ENCODE results near the gene PAQR8.
"Not testable (repeated sequence)": the region's sequence is repeated elsewhere in the genome, so short reads cannot be mapped to it uniquely, and the experiment has no call there.

PAQR8 gene

GRCh38 chr6:52410979-52411378 lies 49.0 kb downstream of the PAQR8 start:
- no peak for DNase-seq (ENCODE audit: low spot score)

DNA sequence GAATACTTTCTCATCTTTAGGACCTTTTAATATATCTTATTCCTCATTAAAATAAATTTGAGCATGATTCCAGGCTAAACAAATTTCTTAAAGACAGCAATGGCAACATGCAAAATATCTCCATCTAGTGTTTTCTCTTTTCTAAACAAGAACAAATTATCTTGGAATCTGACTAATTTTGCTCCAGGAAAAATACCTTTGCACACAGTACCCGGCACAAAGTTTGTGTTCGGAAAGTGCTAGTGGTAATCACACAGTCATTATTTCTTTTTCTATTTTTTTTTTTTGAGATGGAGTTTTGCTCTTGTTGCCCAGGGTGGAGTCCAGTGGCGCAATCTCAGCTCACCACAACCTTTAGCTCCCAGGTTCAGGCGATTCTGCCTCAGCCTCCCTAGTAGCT lies 50.0 kb downstream of the PAQR8 start:
- no peak for DNase-seq (ENCODE audit: low spot score)

- DNase-seq (ENCODE audit: low spot score): no peak
These were observed 53.4 kb downstream of the PAQR8 start for GRCh38 chr6:52415333-52415732.

DNA sequence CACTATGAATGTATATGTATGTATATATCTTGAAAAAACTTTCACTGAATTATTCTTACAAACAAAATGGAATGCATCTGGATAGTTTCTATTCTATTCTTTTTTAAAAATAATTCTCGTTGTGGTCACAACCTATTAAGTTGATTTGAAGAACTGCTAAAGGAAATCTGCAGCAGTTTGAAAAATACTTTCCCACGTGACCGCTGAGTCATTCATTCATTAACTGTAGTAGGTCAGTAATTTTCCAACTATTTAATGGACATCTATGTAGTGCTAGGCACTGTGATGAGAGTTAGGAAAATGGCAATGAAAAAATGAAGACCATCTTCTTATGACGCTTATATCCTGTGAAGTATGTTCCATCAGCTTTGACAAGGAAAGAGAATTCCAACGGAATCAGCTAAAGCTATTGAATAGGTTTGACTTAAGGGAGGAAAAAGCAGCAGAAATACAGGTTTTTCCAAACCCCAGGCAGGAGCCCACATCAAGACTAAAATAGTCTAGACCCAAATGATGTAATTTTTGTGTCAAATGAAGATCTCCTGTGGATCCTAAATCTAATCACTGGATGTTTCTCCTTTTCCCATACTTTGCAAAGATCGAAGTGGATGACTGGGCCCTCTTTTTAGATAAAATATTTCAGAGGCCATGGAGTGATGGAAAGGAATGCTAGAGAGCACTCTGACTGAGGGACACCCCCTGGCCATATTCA lies 54.1 kb downstream of the PAQR8 start:
- no peak for DNase-seq (ENCODE audit: low spot score)

DNA sequence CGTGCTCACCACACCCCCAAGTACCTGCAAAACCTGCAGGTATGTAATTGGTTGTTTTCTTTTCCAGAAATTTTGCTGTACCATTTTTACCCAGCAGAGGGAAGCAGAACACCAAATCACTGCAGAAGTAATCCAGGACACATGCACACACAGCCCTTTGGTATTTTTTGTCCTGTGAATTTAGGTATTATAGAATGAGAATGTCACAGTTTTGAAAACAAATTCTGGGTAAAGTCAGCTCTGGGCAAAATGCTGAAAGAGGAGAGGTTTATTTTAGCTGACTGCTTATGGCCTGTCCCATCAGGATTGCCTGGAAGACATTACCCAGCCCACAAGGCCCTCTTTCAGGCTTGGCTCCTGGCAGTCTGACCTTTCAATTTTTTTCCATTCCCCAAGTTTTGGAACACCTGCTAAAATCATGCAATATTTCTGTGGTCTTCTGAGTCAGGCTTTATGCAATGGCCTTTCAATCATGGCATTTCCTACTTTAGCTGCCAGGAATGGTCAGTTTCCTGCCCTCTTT lies 54.7 kb downstream of the PAQR8 start:
- peak; percentile 49 for DNase-seq (ENCODE audit: low spot score)

DNA sequence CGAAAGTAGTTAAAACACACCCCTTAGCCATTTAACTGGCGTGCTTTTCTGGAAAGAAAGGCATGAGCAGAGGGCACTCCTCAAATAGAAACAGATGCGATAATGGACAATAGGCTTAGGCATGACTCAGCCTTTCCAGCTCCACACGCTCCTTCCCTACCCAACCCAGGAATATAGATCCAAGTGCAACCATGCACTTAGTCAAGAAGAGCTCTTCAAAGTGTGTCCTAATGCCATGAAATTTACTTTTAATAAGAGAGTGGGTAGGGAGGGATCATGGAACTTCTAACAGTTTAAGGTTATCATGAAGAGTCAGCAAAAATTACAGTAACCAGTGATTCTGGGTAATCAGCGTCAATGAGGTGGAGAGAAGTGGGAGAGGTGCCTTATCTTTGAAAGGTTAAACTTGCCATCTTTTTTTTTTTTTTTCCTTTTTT lies 55.7 kb downstream of the PAQR8 start:
- DNase-seq (ENCODE audit: low spot score): no peak

GRCh38 chr6:52418606-52419005 lies 56.7 kb downstream of the PAQR8 start:
- no peak for DNase-seq (ENCODE audit: low spot score)

DNA sequence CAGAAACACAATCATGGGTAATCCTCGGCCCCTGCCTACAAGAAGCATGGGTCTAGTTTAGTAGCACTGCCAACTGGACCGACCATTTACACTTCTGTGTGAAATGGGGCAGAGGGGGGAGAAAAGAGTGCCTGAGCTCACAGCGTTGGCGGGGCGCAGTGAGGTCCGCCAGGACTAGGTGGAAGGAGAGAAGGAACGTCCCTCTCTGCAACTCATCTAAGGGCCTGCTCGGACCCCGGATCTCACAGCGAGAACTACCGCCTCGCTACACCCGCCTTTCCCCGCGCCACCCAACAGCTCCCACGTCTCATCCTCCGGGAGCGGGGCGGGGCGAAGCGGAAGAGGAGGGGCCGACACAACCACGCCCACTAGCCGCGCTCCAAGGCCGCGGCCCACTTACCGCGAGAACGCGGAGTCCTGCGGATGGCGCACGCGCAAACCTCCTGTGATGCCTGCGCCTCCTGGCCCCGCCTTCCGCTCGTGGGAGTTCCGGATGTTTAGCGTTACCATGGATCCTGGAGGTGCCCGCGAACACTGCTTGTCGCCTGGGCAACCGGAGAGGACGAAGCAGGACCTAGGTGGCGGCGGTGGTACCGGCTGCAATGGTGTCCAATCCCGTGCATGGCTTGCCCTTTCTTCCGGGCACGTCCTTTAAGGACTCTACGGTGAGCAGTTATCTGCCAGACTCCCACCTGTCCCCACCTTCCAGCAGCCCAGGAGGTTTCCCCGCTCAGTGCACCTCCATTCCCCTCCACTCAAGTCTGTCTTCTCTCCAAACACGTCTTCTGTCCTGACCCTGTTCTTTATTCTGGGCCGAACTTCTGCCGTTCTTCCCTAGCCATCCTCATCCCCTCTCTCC lies 58.1 kb downstream of the PAQR8 start, which contains the start of gene EFHC1:
Gene EFHC1, plus strand, starts transcription at position 534 of the 859 bp plus-strand sequence. Its CDS starts 69 bp downstream, at position 603.
- peak; percentile 99 for DNase-seq (ENCODE audit: low spot score)

- DNase-seq (ENCODE audit: low spot score): peak; percentile 64
These were observed 58.9 kb downstream of the PAQR8 start for GRCh38 chr6:52420668-52421358.

GRCh38 chr6:52422156-52422555 lies 60.2 kb downstream of the PAQR8 start:
- no peak for DNase-seq (ENCODE audit: low spot score)

DNA sequence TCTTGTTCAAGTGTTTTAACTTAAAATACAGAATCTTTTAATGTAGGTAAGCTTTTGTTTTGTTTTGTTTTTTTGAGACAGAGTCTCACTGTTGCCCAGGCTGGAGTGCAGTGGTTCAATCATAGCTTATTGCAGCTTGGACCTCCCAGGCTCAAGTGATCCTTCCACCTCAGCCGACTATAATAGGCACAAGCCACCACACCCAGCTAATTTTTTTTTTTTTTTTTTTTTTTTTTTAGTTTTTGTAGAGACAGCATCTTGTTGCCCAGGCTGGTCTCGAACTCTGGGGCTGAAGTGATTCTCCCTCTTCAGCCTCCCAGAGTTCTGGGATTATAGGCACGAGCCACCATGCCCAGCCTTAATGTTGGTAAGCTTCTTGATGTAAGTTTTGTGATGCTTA lies 61.5 kb downstream of the PAQR8 start:
- DNase-seq (ENCODE audit: low spot score): no peak

GRCh38 chr6:52423971-52424381 lies 62.0 kb downstream of the PAQR8 start:
- DNase-seq (ENCODE audit: low spot score): no peak

DNA sequence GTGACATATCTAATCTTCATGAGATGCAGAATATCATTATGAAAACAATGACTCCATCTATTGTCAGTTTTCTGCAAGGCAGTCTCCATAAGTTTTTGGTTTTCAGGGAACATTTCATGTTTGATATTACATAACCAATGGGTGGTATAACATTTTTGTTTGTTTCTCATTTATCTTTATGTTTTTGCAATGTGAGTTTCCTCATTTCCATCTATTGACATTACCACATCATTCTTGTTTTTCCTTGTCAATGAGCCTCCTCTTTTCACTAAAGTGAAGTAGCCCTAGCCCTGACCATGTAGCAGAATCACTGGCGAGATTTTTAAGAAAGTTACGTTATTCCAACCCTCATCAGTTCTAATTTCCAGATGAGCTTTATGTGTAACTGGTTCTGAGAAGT lies 62.6 kb downstream of the PAQR8 start:
- no peak for DNase-seq (ENCODE audit: low spot score)

DNA sequence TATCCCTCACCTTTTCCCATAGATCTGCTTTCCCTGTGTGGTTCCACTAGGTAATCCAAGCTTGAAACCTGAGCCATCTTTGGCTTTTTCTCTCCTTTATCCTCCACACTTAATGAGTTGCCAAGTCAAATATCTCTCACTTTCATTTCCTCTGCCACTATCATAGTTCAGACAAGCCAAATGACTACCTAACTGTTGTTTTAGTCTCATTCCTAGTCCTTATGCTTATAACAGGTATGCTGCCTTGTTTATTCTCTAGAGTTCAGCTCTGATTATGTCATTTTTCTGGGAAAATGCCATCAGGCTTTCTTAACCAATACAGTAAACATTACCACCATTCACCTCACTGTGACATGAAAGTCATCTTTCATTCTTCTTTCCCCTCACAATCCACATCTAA lies 64.7 kb downstream of the PAQR8 start:
- no peak for DNase-seq (ENCODE audit: low spot score)

- not testable (repeated sequence) for DNase-seq (ENCODE audit: low spot score)
These were observed 71.3 kb downstream of the PAQR8 start for GRCh38 chr6:52433294-52433693.

- DNase-seq (ENCODE audit: low spot score): no peak
These were observed 73.4 kb downstream of the PAQR8 start for GRCh38 chr6:52435345-52435744.

DNA sequence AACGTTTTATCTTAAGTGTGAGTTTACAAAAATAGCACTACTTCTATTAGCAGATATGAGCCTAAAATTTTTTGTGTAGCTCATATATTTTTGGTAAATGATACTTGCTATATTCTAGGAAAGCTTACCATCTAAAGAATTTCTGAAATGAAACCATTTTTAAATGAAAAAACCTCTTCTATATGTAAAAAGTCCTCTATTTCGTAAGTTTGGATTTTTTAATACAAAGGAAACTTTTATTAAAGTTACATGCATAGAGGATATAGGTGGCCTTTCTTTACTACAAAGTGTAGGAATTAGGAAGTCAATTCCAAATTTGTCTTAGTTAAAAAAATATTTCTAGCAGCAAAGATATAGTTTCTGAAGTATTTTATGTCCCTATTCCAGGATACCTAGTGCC lies 77.0 kb downstream of the PAQR8 start:
- DNase-seq (ENCODE audit: low spot score): no peak

DNA sequence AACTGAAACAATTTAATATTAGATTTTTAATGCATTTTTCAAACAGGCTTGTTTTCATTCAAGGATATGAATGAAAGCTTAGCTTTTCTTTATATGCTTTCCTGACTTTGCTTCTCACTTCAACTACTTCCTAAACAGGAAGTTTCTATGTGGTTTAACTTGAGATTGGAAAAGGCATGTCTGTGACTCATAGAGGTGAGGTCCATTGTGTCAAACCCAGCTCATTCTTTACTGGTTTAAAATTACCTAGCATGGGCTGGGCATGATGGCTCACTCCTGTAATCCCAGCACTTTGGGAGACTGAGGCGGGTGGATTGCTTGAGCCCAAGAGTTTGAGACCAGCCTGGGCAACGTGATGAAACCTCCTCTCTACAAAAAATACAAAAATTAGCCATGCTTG lies 92.6 kb downstream of the PAQR8 start:
- DNase-seq (ENCODE audit: low spot score): no peak

DNA sequence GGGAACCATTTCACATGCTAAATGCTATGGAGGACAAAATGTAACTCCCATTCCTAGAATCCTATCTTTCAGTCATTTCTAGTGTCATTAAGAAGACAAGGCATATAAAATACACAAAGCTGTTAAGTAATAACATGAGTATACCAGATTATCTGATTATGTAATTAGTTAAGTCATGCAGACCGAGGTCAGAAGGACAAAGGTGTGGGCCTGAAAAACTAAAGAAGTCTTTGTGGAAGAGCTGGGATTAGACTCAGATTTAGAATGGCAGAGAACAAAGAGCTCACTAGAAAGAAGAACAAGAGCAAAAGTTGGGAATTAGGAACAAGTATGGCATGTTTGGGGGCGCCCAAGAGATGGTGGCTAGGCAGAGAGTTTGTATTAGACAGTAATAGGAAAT lies 95.1 kb downstream of the PAQR8 start:
- DNase-seq (ENCODE audit: low spot score): no peak
